ENCODE data around the gene CFAP90. TPM values are rescaled to one million over a fixed set of nuclear protein-coding genes. Genes with fewer than 3 reads are reported as not detected.

The CFAP90 gene
- total RNA-seq, 1 experiment from 2014 or later, result 0.69 TPM

DNA sequence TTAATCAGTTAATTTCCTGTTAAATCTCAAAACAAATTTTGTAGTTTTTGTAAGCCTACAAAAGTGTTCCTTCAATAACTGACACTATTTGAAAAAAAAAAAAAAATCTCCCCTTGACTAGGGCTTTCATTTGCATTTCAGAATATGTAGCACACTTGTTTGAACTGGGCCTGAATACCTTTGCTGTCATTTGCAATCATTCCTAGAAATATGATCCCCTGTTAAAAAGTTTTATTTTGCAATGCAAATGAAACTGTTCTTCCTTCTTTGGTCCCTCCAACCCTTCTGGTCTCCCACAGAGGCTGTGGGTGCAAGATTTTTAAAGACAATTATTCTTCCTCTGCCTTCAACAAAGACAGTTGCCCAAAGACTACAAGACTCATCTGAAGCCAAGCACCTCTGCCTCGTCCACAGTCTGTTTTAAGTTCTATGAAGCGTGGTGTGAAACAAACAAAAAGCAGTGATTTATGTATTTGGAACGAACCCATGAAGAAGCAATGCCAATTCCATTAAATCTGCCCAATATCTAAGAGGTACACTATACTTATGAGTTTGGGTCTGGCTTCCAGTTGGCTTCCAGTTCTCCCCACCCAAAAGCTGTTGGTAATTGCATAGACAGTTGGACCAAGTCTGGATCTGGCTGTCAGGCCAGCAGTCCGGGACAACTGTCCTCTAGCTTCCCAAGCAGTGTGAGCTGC lies 66.1 kb downstream of the CFAP90 start:
- Histone ChIP-seq H3K9me3 (ENCODE audit: control insufficient read depth, insufficient read depth, low read depth, low read length) (no peaks in the 10 kb centered on the region), H3K36me3 (ENCODE audit: control insufficient read depth, insufficient read depth, low read length) (no peaks in the 10 kb centered on the region), H3K27me3 (ENCODE audit: control insufficient read depth, insufficient read depth, low read length) (peaks cover 5% of the 10 kb centered on the region), H3K4me3 (ENCODE audit: low read depth in 2 of 2, low read length in 2 of 2) (no peak overlapping the region), H3K27ac (ENCODE audit: low read length) (no peak overlapping the region), H3K4me1 (ENCODE audit: control insufficient read depth, insufficient read depth, low read length) (no peaks in the 10 kb centered on the region)
- no peak for ATAC-seq
- ChIA-PET CTCF (no interaction called here), POLR2A (no interaction called here)
- BruUV-seq (replicated peaks), result no TSS peak
- intact Hi-C loops (cut with micrococcal nuclease; ENCODE audit: unreplicated experiment) (no loop called here), in situ Hi-C loops (cut with HindIII; ENCODE audit: low pct_unique_long_range_greater_than_20kb, low sequenced_read_pairs) (no loop called here)
- no peak for DNase-seq (ENCODE audit: low read depth, low spot score)
- TF ChIP-seq TCF7L2 (IDR thresholded peaks at IDR 0.05; ENCODE audit: low read depth, low read length) (no peak), SIN3A (IDR thresholded peaks at IDR 0.05; ENCODE audit: borderline replicate concordance, insufficient read depth, low read depth, low read length) (no peak), POLR2AphosphoS5 (IDR thresholded peaks at IDR 0.05; ENCODE audit: low read depth, low read length) (no peak)
- TF ChIP-seq, protein P1, sequence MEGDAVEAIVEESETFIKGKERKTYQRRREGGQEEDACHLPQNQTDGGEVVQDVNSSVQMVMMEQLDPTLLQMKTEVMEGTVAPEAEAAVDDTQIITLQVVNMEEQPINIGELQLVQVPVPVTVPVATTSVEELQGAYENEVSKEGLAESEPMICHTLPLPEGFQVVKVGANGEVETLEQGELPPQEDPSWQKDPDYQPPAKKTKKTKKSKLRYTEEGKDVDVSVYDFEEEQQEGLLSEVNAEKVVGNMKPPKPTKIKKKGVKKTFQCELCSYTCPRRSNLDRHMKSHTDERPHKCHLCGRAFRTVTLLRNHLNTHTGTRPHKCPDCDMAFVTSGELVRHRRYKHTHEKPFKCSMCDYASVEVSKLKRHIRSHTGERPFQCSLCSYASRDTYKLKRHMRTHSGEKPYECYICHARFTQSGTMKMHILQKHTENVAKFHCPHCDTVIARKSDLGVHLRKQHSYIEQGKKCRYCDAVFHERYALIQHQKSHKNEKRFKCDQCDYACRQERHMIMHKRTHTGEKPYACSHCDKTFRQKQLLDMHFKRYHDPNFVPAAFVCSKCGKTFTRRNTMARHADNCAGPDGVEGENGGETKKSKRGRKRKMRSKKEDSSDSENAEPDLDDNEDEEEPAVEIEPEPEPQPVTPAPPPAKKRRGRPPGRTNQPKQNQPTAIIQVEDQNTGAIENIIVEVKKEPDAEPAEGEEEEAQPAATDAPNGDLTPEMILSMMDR (IDR thresholded peaks at IDR 0.05), result no peak
- TF ChIP-seq, protein P2, sequence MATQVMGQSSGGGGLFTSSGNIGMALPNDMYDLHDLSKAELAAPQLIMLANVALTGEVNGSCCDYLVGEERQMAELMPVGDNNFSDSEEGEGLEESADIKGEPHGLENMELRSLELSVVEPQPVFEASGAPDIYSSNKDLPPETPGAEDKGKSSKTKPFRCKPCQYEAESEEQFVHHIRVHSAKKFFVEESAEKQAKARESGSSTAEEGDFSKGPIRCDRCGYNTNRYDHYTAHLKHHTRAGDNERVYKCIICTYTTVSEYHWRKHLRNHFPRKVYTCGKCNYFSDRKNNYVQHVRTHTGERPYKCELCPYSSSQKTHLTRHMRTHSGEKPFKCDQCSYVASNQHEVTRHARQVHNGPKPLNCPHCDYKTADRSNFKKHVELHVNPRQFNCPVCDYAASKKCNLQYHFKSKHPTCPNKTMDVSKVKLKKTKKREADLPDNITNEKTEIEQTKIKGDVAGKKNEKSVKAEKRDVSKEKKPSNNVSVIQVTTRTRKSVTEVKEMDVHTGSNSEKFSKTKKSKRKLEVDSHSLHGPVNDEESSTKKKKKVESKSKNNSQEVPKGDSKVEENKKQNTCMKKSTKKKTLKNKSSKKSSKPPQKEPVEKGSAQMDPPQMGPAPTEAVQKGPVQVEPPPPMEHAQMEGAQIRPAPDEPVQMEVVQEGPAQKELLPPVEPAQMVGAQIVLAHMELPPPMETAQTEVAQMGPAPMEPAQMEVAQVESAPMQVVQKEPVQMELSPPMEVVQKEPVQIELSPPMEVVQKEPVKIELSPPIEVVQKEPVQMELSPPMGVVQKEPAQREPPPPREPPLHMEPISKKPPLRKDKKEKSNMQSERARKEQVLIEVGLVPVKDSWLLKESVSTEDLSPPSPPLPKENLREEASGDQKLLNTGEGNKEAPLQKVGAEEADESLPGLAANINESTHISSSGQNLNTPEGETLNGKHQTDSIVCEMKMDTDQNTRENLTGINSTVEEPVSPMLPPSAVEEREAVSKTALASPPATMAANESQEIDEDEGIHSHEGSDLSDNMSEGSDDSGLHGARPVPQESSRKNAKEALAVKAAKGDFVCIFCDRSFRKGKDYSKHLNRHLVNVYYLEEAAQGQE (IDR thresholded peaks at IDR 0.05; ENCODE audit: insufficient read depth in 1 of 2, low read depth in 2 of 2, low read length in 1 of 2), result no peak

DNA sequence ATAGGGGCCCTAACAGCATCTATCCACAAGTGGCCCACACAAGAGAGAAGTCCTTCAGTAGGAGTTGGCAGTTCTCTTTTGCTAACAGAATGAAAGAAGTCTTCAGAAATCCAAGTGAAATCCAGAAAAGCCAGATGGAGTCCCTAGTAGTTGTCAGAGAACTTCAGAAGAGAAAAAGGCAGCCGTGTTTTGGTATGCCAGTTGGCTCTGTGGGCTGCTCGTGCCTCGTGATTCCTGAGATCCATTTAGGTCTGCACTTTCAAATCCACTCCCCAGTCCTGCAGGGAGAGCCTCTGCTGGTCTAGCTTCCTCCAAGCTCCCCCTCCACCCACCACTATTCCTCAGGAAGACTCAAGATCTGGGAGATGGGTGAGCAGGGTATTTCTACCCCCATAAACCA lies 69.0 kb downstream of the CFAP90 start:
- DNase-seq (ENCODE audit: low read depth, low spot score) (no peak), ATAC-seq (no peak)
- Histone ChIP-seq H3K4me3 (ENCODE audit: low read depth in 2 of 2, low read length in 2 of 2) (no peak overlapping the region), H3K27me3 (ENCODE audit: control insufficient read depth, insufficient read depth, low read length) (peaks cover 13% of the 10 kb centered on the region), H3K36me3 (ENCODE audit: control insufficient read depth, insufficient read depth, low read length) (no peaks in the 10 kb centered on the region), H3K9me3 (ENCODE audit: control insufficient read depth, insufficient read depth, low read depth, low read length) (no peaks in the 10 kb centered on the region), H3K27ac (ENCODE audit: low read length) (no peak overlapping the region), H3K4me1 (ENCODE audit: control insufficient read depth, insufficient read depth, low read length) (no peaks in the 10 kb centered on the region)
- ChIA-PET POLR2A (no interaction called here), CTCF (no interaction called here)
- BruUV-seq (replicated peaks), result no TSS peak
- intact Hi-C loops (cut with micrococcal nuclease; ENCODE audit: unreplicated experiment), result no loop called here
- TF ChIP-seq, protein P2 (IDR thresholded peaks at IDR 0.05; ENCODE audit: insufficient read depth in 1 of 2, low read depth in 2 of 2, low read length in 1 of 2), result no peak
- in situ Hi-C loops (cut with HindIII; ENCODE audit: low pct_unique_long_range_greater_than_20kb, low sequenced_read_pairs), result no loop called here

Other genes starting within 250 kb of the CFAP90 start
- 9.9 TPM for gene FASTKD3, start 17.9 kb upstream of the CFAP90 start, total RNA-seq (2021; ENCODE audit: unreplicated experiment)
- gene MTRR, start 18.0 kb upstream of the CFAP90 start, total RNA-seq (2021; ENCODE audit: unreplicated experiment), result 57.8 TPM